SK-N-SH treated with all-trans-retinoic acid at 6 μM for 48 hours (cell line): ENCODE data around the gene DGKG.

Source experiments
- ARNTL ChIP-seq: fragments of 450-650 bp; formaldehyde crosslinking; IDR thresholded peaks from 2 replicates; pipeline ENCODE4 v1.5.0; 2020; ENCODE audit warnings: low read depth, mild to moderate bottlenecking, moderate library complexity, borderline replicate concordance
- ISL1 ChIP-seq: fragments of 250-450 bp; sonication (Bioruptor Pico); IDR thresholded peaks from 2 replicates; pipeline ENCODE4 v2.1.2; 2022; ENCODE audit warnings: mild to moderate bottlenecking, moderate library complexity
- OSR1 ChIP-seq: fragments of 250-450 bp; sonication (Bioruptor Pico); IDR thresholded peaks from 2 replicates; pipeline ENCODE4 v1.8.0; 2022; ENCODE audit warnings: moderate library complexity, mild to moderate bottlenecking, inconsistent platforms
- PPARA ChIP-seq: fragments of 250-450 bp; sonication (Bioruptor Pico); IDR thresholded peaks from 2 replicates; pipeline ENCODE4 v1.5.0; 2020; ENCODE audit warnings: mild to moderate bottlenecking, borderline replicate concordance
- RARB ChIP-seq: fragments of 250-450 bp; sonication (Bioruptor Pico); IDR thresholded peaks from 2 replicates; pipeline ENCODE4 v1.8.0; 2021; ENCODE audit warnings: mild to moderate bottlenecking, moderate library complexity
- SNAI2 ChIP-seq: fragments of 250-450 bp; sonication (Bioruptor Pico); IDR thresholded peaks from 2 replicates; pipeline ENCODE4 v1.5.0; 2020; ENCODE audit warnings: mild to moderate bottlenecking, moderate library complexity
- ZNF70 ChIP-seq: fragments of 450-650 bp; formaldehyde crosslinking; IDR thresholded peaks from 2 replicates; pipeline ENCODE4 v1.5.0; 2020; ENCODE audit warnings: mild to moderate bottlenecking, moderate library complexity
- ZNF8 ChIP-seq: fragments of 450-650 bp; formaldehyde crosslinking; IDR thresholded peaks from 2 replicates; pipeline ENCODE4 v1.5.0; 2020; ENCODE audit warnings: mild to moderate bottlenecking, moderate library complexity
- TF ChIP-seq, protein P1 (sequence below): fragments of 250-450 bp; sonication (Bioruptor Pico); IDR thresholded peaks from 2 replicates; pipeline ENCODE4 v1.8.0; 2020; ENCODE audit warnings: mild to moderate bottlenecking, moderate library complexity, borderline replicate concordance
- TF ChIP-seq, protein P2 (sequence below): fragments of 250-450 bp; sonication (Bioruptor Pico); IDR thresholded peaks from 2 replicates; pipeline ENCODE4 v1.5.0; 2020; ENCODE audit warnings: mild to moderate bottlenecking, moderate library complexity
- TF ChIP-seq, protein P3 (sequence below): fragments of 250-450 bp; sonication (Bioruptor Pico); IDR thresholded peaks from 2 replicates; pipeline ENCODE4 v1.5.1; 2021; ENCODE audit warnings: mild to moderate bottlenecking, moderate library complexity

DNA sequence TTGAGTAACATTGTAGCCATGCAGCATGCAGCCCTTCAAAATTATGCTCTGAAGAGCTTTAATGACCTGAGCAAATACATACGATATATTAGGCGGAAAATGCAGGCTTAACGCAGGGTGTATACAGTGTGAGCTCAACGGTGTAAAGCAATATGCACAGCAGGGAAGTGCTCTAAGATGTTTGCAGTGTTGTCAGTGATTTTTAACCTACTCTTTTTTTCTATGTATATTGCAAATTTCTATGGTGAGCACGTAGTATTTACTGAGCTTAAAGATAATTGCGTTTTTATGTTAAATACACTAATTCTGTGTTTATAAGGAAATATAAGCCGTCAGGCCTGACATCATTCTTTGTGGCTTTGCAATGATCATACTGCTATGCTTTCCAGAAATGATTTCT is 42.1 kb downstream of the DGKG start:
- TF ChIP-seq, protein P1, sequence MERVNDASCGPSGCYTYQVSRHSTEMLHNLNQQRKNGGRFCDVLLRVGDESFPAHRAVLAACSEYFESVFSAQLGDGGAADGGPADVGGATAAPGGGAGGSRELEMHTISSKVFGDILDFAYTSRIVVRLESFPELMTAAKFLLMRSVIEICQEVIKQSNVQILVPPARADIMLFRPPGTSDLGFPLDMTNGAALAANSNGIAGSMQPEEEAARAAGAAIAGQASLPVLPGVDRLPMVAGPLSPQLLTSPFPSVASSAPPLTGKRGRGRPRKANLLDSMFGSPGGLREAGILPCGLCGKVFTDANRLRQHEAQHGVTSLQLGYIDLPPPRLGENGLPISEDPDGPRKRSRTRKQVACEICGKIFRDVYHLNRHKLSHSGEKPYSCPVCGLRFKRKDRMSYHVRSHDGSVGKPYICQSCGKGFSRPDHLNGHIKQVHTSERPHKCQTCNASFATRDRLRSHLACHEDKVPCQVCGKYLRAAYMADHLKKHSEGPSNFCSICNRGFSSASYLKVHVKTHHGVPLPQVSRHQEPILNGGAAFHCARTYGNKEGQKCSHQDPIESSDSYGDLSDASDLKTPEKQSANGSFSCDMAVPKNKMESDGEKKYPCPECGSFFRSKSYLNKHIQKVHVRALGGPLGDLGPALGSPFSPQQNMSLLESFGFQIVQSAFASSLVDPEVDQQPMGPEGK (CRISPR knock-in tag) = no peak
- TF ChIP-seq ISL1 (CRISPR knock-in tag) (no peak), RARB (no peak), ZNF8 (CRISPR knock-in tag) (no peak), ARNTL (no peak), OSR1 (CRISPR knock-in tag) (no peak), SNAI2 (no peak), ZNF70 (CRISPR knock-in tag) (no peak), PPARA (CRISPR knock-in tag) (no peak)
- TF ChIP-seq, protein P2, sequence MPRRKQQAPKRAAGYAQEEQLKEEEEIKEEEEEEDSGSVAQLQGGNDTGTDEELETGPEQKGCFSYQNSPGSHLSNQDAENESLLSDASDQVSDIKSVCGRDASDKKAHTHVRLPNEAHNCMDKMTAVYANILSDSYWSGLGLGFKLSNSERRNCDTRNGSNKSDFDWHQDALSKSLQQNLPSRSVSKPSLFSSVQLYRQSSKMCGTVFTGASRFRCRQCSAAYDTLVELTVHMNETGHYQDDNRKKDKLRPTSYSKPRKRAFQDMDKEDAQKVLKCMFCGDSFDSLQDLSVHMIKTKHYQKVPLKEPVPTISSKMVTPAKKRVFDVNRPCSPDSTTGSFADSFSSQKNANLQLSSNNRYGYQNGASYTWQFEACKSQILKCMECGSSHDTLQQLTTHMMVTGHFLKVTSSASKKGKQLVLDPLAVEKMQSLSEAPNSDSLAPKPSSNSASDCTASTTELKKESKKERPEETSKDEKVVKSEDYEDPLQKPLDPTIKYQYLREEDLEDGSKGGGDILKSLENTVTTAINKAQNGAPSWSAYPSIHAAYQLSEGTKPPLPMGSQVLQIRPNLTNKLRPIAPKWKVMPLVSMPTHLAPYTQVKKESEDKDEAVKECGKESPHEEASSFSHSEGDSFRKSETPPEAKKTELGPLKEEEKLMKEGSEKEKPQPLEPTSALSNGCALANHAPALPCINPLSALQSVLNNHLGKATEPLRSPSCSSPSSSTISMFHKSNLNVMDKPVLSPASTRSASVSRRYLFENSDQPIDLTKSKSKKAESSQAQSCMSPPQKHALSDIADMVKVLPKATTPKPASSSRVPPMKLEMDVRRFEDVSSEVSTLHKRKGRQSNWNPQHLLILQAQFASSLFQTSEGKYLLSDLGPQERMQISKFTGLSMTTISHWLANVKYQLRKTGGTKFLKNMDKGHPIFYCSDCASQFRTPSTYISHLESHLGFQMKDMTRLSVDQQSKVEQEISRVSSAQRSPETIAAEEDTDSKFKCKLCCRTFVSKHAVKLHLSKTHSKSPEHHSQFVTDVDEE (CRISPR knock-in tag) = no peak
- TF ChIP-seq, protein P3, sequence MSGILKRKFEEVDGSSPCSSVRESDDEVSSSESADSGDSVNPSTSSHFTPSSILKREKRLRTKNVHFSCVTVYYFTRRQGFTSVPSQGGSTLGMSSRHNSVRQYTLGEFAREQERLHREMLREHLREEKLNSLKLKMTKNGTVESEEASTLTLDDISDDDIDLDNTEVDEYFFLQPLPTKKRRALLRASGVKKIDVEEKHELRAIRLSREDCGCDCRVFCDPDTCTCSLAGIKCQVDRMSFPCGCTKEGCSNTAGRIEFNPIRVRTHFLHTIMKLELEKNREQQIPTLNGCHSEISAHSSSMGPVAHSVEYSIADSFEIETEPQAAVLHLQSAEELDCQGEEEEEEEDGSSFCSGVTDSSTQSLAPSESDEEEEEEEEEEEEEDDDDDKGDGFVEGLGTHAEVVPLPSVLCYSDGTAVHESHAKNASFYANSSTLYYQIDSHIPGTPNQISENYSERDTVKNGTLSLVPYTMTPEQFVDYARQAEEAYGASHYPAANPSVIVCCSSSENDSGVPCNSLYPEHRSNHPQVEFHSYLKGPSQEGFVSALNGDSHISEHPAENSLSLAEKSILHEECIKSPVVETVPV (CRISPR knock-in tag) = no peak
